SKM-1 (cell line): ENCODE results near the gene RGS10.
"Not testable (repeated sequence)": the region's sequence is repeated elsewhere in the genome, so short reads cannot be mapped to it uniquely, and the experiment has no call there.

Experiments used
- DNase-seq: peaks from one replicate; lab custom pipeline; 2025; ENCODE audit not compliant: unreplicated experiment; lab: John Stamatoyannopoulos, UW

RGS10 gene

GRCh38 chr10:119539359-119539825, 3.1 kb downstream of the RGS10 start:
- no peak for DNase-seq

GRCh38 chr10:119538632-119539358, 3.7 kb downstream of the RGS10 start:
- no peak for DNase-seq

DNA sequence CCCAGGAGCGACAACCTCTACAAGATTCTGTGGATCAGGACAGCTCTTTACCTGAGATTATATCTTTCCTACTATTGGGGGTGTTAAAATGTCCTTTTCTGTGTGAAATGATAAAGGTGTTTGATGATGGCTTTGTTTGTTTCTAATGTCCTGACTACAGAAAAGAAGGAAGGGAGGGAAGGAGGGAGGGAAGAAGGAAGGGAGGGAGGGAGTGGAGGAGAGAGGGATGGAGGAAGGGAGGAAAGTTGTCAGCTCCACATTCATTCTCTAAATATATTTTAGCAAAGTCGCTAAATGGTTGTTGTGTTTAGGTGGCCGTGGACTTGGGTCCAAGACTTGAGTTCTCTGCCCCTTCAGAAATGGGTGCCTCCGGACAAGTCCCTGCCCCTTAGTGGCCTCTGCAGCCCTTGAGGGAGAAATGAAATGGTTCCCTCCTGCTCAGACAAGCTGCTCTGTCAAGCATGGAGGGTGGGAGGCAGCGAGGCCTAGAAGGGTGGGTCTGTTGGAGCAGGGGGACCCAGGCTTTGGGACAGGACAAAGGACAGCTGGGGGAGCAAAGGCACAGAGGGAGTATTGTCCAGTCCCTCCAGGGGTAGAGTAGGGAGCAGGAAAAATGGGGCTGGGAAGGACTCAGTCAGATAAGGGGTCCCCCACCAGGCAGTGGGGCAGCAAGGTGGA, 4.4 kb downstream of the RGS10 start:
- no peak for DNase-seq

- no peak for DNase-seq
Measured at GRCh38 chr10:119536508-119537025, 6.0 kb downstream of the RGS10 start.

DNA sequence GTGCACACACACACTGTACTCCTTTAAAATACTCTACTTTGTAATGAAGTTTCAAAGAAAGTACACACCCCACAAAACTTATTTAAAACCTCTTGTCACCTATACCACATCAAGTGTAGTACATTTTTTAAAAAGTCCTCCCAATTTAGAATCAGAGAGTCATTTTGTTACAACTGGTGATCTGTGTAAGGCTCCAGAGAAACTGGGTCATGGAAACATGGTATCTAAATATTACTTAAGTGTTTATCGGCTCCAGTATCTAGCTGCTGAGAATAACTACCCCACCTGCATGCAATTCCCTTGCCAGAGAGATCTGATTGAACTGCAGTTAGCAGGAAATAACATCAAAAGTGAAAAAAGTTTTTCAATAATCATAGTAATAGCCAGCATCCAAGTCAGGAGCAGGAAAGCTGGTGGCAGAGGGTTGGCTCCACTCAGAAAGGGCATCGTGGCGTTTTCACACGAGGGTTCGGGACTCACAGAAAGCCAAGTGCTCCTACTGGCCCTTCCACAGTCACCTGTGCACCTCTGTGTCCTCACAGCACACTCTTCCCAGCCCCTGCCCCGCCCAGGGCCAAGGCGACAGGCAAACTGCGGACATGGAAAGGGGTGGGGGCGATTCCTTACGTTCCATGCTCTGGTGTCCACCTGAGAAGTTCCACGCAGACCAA, 6.5 kb downstream of the RGS10 start:
- no peak for DNase-seq

- DNase-seq: no peak
Measured at GRCh38 chr10:119535305-119535704, 7.2 kb downstream of the RGS10 start.

DNA sequence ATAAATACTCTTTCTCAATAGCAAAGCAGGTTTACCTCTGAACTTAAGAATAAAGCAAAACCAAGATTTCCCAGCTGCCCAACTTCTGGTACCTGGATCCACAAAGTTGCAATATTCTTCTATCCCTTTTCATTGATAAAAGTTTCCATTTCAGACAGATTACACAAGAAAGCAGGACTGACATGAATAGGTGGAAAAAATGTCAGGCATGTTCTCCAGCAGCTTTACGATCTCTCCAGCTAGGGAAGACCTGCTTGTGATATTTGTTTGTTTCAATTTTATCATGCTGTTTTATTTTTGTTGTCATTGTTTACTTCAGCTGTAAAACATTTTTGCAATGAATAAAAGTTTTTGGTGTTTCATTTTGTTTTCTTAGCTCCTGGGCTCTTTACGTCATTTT, 9.0 kb downstream of the RGS10 start:
- no peak for DNase-seq

DNA sequence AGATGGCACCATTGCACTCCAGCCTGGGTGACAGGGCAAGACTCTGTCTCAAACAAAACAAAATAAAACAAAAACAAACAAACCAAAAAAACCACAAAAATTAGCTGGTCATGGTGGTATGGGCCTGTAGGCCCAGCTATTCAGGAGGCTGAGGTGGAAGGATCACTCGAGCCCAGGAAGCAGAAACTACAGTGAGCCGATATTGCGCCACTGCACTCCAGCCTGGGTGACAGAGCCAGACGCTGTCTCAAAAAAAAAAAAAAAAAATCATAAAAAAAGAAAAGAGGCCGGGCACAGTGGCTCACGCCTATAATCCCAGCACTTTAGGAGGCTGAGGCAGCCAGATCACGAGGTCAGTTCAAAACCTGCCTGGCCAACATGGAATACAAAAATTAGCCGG, 9.7 kb downstream of the RGS10 start:
- not testable (repeated sequence) for DNase-seq

DNA sequence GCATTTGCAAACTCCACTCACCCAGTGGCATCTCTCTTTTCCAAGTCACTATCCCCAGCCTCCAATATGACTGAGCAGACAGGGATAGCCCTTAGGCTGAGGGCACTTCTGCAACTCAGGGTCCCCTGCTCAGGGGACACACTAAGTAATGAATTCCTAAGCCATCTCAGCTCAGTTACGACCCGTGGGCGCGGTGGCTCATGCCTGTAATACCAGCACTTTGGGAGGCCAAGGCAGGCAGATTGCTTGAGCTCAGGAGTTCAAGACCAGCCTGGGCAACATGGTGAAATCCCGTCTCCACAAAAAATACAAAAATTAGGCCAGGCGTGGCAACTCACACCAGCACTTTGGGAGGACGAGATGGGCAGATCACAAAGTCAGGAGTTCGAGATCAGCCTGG, 10.3 kb downstream of the RGS10 start:
- DNase-seq: not testable (repeated sequence)

- DNase-seq: no peak
Measured at GRCh38 chr10:119531067-119531466, 11.5 kb downstream of the RGS10 start.

DNA sequence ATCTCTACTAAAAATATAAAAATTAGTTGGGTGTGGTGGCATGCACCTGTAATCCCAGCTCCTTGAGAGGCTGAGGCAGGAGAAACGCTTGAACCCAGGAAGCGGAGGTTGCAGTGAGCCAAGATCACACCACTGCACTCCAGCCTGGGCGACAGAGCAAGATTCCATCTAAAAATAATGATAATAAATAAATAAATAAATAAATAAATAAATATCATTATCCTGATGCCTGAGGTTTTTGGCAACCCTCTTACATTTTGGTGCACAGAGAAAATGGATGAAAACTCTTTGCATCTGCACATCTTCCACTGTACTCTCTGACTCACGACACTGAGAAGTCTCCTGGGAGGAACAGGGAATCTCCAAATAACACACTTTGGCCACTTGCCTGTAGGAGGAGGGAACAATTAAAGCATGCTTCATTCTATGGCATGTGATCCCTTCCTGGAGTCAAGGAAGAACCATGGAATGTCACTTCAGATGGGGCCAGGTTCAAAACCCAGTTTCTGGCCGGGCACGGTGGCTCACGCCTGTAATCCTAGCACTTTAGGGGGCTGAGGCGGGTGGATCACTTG, 13.8 kb downstream of the RGS10 start:
- not testable (repeated sequence) for DNase-seq

- DNase-seq: no peak
Measured at GRCh38 chr10:119526621-119527592, 15.6 kb downstream of the RGS10 start.

- DNase-seq: no peak
Measured at GRCh38 chr10:119526149-119526548, 16.4 kb downstream of the RGS10 start.

- DNase-seq: no peak
Measured at GRCh38 chr10:119525116-119525515, 17.4 kb downstream of the RGS10 start.

DNA sequence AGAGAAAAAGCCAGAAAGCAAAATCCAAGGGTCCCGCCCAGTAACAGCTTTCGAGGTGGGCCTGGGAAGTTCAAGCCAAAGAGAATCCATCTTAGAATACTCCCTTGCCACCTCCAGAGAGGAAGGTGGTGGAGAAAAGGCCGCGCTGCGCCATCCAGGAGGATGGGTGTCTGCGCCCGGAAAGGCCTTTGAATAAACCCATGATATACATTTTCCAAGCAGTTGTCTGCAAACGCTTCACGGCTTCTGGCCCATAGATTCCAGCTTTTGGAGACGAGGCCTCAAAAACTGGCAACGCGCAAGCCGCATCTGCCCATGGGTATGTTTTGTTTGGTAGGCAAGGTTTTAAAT, 17.8 kb downstream of the RGS10 start:
- no peak for DNase-seq

- DNase-seq: no peak
Measured at GRCh38 chr10:119523895-119524719, 18.4 kb downstream of the RGS10 start.

- DNase-seq: no peak
Measured at GRCh38 chr10:119522747-119523426, 19.6 kb downstream of the RGS10 start.

- no peak for DNase-seq
Measured at GRCh38 chr10:119521443-119522204, 20.9 kb downstream of the RGS10 start.
